Mesenteric fat pad (tissue), 1 donor: ENCODE measurements around the gene SIN3A. TPM values are rescaled to one million over a fixed set of nuclear protein-coding genes. Genes with fewer than 3 reads are reported as not detected.
"Not testable (repeated sequence)": the region's sequence is repeated elsewhere in the genome, so short reads cannot be mapped to it uniquely, and the experiment has no call there.

Experiments used
- DNase-seq: peaks from one replicate; pipeline ENCODE4 v3.0.0-alpha.2; 2020; ENCODE audit warnings: low spot score
- total RNA-seq: library from RNA; stranded (reverse); fragmentation: NEBNext Ultra II Directional; extraction: Animal tissue kit (Norgen Biotek cat#: 25700); gene quantifications from one replicate; pipeline ENCODE4 v1.2.1, GENCODE V29; 2021
- donor health status: DM: yes; HTN: yes; CAD: no.

Gene SIN3A
- total RNA-seq, 1 donor from 2014 or later: 41.9 TPM

- peak; percentile 84 for DNase-seq
Observed at GRCh38 chr15:75357976-75358673, 93.4 kb downstream of the SIN3A start.

DNA sequence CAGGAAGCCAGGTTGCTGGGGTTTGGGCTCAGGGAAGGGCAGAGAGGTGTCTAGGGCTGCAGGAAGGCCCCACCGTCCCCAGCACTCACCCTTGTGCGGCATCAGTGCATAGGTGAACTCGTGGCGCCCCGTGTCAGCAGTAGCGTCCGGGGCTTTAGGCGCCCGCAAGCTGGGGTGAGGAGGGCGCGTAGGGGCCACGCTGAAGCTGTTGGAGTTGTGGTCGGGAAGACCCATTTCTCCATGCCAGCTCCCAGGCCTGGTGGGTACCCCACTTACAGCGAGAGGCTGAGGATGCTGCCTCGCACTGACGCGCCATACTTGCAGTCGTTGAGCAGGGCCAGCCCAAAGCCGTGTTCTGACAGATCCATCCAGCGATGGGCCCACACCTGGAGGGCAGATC, 95.0 kb downstream of the SIN3A start:
- DNase-seq: no peak

- no peak for DNase-seq
Observed at GRCh38 chr15:75356006-75356405, 95.5 kb downstream of the SIN3A start.

DNA sequence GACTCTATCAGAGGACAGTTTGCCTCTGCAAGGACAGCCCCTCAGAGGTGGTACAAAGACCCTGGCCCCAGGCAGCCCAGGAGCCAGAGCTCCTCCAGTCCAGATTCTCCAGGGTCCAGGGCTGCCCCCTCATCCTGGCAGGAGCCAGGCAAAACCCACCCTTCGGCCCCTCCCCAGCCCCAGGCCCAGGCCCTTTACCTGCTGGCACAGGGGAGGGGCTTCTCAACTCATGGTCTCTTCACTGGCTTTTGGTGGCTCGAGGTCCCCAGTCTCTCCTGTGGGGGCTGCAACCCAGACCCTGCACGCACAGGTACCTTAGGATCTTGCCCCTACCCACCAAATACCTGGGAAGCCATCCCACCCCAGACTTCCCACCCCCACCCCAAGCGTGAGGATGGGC, 96.1 kb downstream of the SIN3A start:
- DNase-seq: no peak

DNA sequence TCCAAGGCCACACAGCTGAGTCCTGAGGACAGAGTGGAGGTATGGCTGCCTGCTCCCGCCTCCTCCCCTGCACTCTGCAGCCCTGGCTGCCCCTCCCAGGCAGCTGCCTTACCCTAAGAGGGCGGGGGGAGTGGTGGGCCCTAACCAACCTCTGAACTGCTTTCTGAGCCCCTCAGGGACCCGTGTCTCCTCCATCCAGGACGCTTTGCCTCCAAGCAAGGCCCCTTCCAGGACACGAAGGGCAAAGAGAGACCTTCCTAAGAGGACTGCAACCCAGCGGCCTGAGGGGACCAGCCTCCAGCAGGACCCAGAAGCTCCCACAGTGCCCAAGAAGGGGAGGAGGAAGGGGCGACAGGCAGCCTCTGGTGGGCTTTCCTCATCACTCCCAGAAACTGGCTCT, 97.0 kb downstream of the SIN3A start:
- no peak for DNase-seq

GRCh38 chr15:75353604-75354003, 97.9 kb downstream of the SIN3A start:
- DNase-seq: no peak

DNA sequence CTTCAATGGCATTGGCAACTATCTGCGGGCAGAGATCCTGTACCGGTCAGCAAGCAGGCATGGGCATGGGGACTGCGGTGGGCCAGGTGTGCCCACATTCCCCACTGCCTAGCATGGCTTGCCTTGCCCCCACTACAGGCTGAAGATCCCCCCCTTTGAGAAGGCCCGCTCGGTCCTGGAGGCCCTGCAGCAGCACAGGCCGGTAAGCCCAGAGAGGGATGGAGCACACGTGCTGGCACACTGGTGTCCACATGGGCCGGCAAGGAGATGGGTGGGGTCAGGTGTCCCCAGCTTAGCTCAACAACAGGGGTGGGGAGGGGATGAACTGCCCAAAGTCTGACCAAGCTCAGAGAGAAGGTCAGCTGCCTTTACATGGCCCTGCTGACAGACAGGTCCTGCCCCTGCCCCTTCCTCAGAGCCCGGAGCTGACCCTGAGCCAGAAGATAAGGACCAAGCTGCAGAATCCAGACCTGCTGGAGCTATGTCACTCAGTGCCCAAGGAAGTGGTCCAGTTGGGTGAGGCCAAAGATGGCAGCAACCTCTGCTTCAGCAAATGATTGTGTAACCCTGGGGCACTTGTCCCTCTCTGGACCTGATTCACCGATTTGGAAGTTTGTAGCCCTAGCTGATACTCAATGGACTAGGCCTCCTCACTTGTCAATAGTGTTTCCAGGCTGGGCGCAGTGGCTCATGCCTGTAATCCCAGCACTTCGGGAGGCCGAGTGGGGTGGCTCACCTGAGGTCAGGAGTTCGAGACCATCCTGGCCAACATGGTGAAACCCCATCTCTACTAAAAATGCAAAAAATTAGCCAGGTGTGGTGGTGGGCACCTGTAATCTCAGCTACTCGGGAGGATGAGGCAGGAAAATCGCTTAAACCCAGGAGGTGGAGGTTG, 99.1 kb downstream of the SIN3A start:
- no peak for DNase-seq

DNA sequence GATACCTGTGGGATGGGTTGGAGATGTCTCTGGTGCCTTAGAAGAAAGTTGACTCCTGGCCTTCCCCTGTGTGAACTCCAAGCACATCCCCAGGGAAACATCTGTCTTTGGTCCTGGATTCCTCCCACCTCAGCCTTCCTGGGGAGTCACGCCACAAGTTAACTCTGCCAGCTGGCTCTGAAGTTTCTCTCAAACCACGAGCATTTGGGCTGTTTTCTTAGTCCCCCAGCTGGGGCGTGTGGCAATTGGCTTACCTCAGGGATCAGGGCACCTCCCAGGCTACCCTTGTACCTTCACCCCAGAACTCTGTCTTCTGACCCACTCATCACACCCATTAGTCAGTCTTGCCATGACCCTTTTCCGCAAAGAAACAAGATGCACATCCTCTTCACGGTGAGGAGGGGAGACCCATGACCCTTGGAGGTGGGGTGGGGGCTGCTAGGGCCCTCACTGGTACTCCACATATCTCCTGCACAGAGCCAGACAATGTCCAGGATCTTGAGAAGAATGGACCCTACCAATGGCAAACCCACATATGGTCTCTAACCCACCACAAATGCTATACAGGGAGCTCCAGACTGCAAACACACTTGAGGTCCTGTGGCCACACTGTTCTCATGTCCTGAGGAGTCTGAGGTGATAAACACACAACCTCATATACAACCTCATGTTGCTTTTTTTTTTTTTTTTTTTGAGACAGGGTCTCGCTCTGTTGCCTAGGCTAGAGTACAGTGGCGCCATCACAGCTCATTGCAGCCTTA, 100.7 kb downstream of the SIN3A start:
- DNase-seq: no peak

DNA sequence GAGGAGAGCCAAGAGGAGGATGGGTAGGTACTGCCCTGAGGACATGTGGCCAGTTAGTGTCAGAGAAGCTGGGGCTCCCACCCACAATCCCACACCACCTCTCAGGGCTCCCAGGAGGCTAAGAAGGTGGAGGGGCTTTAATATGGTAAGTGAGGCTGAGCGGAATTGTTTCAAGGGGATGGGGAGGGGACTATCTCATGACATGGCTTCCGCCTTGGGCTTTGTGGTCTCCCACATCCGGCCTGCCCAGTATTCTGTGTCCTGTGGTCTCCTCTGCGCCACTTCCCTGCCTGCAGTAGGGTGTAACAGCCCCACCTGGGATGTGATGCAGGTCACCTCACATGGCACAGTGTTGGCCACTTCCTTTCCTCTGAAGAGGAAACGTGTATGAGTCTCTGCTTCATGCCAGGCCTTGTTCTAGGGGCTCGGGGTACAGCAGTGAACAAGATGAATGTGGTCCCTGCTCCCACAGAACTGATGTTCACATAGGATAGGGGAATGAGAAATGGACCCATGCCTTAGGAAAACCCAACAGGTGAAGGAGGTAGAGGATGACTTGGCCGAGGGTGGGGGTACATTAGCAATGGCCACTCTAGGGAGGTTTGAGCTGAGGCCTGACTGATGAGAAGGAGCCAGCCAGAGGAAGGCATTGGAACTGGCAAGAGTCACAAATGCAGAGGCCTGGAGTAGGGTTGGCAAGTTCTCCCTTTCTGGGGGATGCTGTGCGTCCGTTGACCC, 101.5 kb downstream of the SIN3A start:
- DNase-seq: no peak

DNA sequence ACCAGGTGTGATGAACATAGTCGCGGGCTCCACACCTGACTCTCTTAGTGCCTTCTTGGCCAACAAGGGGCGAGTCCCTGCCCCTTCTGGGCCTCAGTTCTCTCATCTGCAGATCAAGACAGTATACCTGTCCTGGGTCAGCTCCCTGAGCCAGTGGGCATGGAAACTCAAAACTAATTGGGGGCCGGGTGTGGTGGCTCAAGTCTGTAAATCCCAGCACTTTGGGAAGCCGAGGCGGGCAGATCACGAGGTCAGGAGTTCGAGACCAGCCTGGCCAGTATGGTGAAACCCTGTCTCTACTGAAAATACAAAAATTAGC, 102.2 kb downstream of the SIN3A start:
- DNase-seq: not testable (repeated sequence)

- DNase-seq: no peak
Observed at GRCh38 chr15:75348562-75349350, 102.7 kb downstream of the SIN3A start.

DNA sequence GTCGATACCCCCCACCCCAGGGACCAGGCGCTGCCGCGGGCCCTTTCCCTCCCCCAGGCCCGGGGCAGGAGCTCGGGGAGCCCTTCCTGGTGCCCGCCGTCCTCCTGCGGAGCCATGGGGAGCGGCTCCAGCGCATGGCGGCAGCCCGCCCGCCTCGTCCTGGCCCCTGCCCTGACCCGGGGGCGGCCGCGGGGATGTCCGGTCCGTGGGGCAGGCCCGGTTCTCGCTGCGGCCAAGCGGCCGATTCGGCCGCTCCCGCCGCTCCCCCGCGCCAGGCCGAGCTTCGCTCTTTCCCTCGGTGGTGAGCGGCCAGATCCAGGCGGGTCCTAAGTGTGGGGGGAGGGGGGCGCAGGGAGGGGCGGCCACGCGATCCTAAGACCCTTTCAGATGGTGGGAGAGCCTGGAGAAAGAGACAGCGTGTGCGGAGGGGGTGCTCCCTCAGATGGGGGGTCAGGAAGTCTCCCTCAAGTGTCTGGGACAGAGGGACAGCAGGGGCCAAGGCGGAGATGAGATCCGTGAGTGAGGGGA, 103.4 kb downstream of the SIN3A start:
- no peak for DNase-seq

DNA sequence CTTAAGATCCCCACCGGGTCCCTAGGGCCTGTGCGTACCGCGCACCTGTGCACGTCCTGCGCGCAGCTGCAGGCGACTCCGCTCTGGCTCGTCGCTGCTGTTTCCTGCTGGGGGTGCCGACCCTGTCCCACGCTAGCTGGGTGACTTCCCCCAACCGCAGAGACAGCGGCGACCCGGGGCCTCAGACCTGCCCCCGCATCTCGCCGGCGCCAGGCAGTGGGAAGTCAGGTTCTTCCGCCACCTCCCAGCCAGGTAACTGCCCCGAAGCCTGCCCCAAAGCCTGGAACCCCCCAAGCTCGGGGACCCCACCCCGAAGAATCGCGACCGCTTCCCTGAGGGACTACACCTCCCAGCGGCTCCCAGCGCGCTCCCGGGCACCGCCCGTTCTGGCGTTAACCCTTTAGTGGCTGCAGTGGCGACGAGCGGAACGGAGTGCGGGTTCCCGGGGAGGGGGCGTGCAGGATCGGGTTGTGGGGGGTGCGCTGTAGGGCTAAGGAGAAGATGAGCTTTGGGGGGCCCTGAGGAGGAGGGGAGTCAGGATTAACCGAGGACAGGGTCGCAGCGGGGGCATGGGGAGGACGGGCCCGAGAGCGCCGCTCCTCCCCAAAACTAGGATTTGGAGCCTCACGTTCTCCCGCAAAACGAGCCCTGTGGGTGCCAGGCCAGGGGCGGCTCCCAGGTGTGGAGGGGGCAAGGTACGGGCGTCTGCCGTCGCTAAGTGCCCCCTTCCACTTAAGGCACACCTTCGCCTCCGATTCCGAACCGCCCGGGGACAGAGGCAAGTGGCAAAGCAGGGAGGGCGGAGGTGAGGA, 104.1 kb downstream of the SIN3A start:
- DNase-seq: no peak

DNA sequence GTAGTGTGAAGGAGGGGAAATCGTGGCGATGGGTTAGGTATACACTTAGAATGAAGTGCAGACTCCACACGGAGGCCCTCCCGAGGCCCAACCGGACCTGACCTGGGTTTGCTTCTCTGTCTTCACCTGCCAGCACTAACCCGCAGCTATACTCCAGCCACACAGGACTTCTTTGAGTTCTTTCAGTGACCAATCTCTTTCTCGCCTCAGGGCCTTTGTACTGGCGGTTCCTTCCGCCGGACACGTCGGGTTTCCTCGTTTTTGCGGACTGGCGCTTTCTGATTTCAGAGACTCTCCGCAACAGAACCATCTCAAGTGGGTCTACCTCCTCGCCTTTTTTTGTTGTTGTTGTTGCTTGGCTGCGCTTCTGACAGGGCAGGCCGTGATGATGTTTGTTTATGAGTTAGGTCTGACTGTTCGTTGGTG, 104.7 kb downstream of the SIN3A start, which contains the start of gene NEIL1:
Gene NEIL1 (plus strand): TSS at position 244 of the 426 bp plus-strand sequence. CDS start 1,867 bp downstream, outside the sequence.
- DNase-seq: no peak

DNA sequence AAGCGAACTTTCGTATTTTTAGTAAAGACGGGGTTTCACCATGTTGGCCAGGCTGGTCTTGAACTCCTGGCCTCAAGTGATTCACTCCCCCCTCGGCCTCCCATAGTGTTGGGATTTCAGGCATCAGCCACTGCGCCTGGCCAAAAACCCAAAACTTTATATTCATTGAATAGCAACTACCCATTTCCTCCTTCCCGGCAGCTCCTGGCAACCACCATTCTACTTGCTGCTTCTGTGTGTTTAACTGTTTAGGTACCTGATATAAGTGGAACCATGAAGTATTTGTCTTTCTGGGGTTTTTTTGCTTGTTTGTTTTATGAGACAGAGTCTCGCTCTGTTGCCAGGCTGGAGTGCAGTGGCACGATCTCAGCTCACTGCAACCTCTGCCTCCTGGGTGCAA, 107.5 kb downstream of the SIN3A start:
- DNase-seq: not testable (repeated sequence)

GRCh38 chr15:75342221-75342620, 109.3 kb downstream of the SIN3A start:
- no peak for DNase-seq

GRCh38 chr15:75339531-75340240, 111.8 kb downstream of the SIN3A start:
- DNase-seq: no peak

- no peak for DNase-seq
Observed at GRCh38 chr15:75338661-75339240, 112.7 kb downstream of the SIN3A start.
